Ectodermal cell (in vitro differentiated cells): ENCODE results near the gene BCHE.

Experiments used
- H3K27ac ChIP-seq: 2 replicates; pipeline ENCODE4 v1.7.0; 2013; ENCODE audit warnings: mild to moderate bottlenecking, low read depth, low read length; ENCODE audit not compliant: insufficient read depth, poor library complexity, severe bottlenecking
- H3K27me3 ChIP-seq: 2 replicates; pipeline ENCODE4 v1.7.0; 2013; ENCODE audit warnings: mild to moderate bottlenecking, low read length; ENCODE audit not compliant: insufficient read depth, control insufficient read depth, poor library complexity, severe bottlenecking
- H3K36me3 ChIP-seq: one replicate; pipeline ENCODE4 v1.7.0; 2013; ENCODE audit warnings: low read length; ENCODE audit not compliant: control insufficient read depth, insufficient read depth
- H3K4me1 ChIP-seq: one replicate; pipeline ENCODE4 v1.7.0; 2013; ENCODE audit warnings: low read length; ENCODE audit not compliant: control insufficient read depth, insufficient read depth
- H3K4me3 ChIP-seq: 2 replicates; pipeline ENCODE4 v1.7.0; 2013; ENCODE audit warnings: low read depth, low read length, control low read depth; ENCODE audit not compliant: insufficient read depth
- H3K9me3 ChIP-seq: 2 replicates; pipeline ENCODE4 v1.7.0; 2013; ENCODE audit warnings: mild to moderate bottlenecking, low read length, moderate library complexity; ENCODE audit not compliant: control insufficient read depth
- WGBS, 2 experiments: methylation state at CpG; one replicate each; pipeline ENCODE4 v1.1.7; 2013; ENCODE audit warnings: missing lambda C conversion rate in 2 of 2; 5-methylcytosine and 5-hydroxymethylcytosine counted together

Gene BCHE

DNA sequence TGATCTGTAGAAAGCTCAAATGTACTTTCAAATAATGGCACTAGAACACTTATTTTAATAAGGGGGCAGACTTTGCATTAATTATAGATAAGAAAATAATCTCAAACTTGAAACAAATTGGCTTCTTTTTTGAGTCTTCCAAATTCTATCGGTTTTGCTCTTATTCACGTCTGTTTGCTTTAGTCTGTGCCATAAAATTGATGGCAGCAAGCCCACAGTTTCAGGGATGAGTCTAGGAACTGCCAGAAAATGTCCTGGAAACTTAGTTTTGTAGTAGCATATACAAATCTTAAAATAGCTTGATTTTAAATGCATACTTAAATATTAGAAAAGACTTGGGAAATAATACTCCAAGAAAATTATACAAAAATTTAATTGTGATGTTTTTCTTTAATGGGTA lies 39.7 kb downstream of the BCHE start:
- Histone ChIP-seq H3K36me3 (no peaks in the 10 kb centered on the region), H3K4me3 (no peak overlapping the region), H3K9me3 (no peaks in the 10 kb centered on the region), H3K4me1 (no peaks in the 10 kb centered on the region), H3K27ac (no peak overlapping the region), H3K27me3 (no peaks in the 10 kb centered on the region)
- 97 to 98% methylated on average over 2 of the region's 2 CpGs for whole genome bisulfite sequencing, 2 experiments

DNA sequence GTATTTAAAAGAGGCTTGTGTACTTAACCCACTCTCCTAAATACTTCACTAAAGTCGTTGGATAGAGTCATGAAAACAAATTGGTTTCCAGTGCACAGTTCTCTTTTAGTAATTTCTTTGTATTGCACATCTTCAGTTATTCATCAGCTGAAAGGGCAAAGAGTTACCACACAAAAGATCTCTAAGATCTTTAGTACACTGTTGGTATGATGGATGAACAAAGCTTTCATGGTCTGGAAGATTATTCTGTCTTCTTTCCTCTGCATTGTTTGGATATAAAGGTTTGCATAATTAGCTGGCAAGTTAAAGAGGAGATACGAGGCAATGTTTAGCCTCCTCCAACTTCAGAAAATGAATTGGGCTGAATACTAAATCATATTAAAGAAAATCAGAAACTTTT lies 40.5 kb downstream of the BCHE start:
- Histone ChIP-seq H3K4me3 (no peak overlapping the region), H3K27me3 (no peaks in the 10 kb centered on the region), H3K27ac (no peak overlapping the region), H3K36me3 (no peaks in the 10 kb centered on the region), H3K4me1 (no peaks in the 10 kb centered on the region), H3K9me3 (no peaks in the 10 kb centered on the region)
- WGBS, 2 experiments = 67 to 77% methylated on average over 2 of the region's 2 CpGs

DNA sequence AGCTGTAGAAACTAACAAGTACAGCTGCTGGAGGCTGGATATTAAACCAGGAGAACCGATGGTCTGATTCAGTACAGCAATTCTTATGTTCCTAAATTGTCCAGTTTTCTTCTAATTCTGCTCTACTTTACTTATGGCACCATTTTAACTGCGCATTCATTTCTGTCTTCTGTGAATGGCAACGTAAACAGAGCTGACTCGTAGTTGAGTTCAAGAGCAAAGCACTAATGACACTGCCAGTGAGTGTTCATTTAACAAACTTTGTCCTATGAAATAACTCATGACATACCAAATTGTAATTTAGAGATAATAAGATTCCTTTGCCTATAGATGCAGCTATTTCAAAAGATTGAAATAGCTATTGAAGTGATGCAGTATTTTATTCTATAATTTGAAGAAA lies 48.7 kb downstream of the BCHE start:
- Histone ChIP-seq H3K27ac (no peak overlapping the region), H3K4me3 (no peak overlapping the region), H3K9me3 (no peaks in the 10 kb centered on the region), H3K27me3 (no peaks in the 10 kb centered on the region), H3K36me3 (no peaks in the 10 kb centered on the region), H3K4me1 (no peaks in the 10 kb centered on the region)
- WGBS, 2 experiments = 85 to 95% methylated on average over 4 of the region's 4 CpGs

DNA sequence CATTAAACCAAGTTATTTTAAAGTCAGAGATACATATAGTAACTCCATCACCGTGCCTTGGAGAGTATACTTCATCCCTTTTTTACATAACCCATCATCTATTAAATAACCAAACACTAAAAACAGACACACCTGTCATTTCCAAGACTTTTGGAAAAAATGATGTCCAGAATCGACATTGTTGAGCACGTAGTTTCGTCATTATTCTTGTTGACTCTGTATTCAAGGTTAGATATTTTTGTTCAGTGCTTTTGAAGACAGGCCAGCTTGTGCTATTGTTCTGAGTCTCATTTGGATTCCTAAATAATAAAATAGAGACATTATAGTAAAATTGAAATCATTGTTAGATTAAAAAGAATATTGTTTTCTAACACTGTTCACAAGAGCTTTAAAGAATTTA lies 51.2 kb downstream of the BCHE start:
- WGBS, 2 experiments = 97% methylated on average over 4 of the region's 4 CpGs
- H3K9me3 ChIP-seq = no peaks in the 10 kb centered on the region
- H3K27me3 ChIP-seq = no peaks in the 10 kb centered on the region

GRCh38 chr3:165784337-165784736 lies 52.9 kb downstream of the BCHE start:
- no peaks in the 10 kb centered on the region for H3K9me3 ChIP-seq
- WGBS, 2 experiments = 98 to 100% methylated on average over 1 of the region's 3 CpGs

More for the DNA sequence above, 51.2 kb downstream of the BCHE start:
- H3K36me3 ChIP-seq = no peaks in the 10 kb centered on the region
- no peak overlapping the region for H3K27ac ChIP-seq
- no peaks in the 10 kb centered on the region for H3K4me1 ChIP-seq
- H3K4me3 ChIP-seq = no peak overlapping the region

DNA sequence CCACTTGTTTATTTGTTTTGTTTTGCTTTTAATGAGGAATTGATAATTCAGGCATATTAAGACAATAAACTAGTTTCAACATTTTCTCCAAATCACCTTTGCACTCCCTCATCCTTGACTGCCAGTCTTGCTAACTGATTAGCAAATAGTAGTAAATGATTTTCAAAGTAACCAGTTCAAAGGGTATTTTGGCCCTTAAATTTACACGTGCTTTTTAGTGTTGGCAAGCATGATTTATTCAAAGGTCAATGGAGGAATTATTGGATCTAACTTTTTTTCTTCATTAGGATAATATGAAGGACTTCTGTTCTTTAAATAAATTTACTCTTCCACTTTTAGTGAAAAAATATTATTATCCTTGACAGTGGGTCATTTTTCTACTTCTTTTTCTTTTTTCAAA lies 53.8 kb downstream of the BCHE start:
- Histone ChIP-seq H3K27me3 (no peaks in the 10 kb centered on the region), H3K27ac (no peak overlapping the region), H3K9me3 (no peaks in the 10 kb centered on the region), H3K4me3 (no peak overlapping the region), H3K4me1 (no peaks in the 10 kb centered on the region), H3K36me3 (no peaks in the 10 kb centered on the region)
- 70 to 100% methylated on average over 1 of the region's 1 CpG for WGBS, 2 experiments

More at GRCh38 chr3:165784337-165784736, 52.9 kb downstream of the BCHE start:
- no peaks in the 10 kb centered on the region for H3K27me3 ChIP-seq
- H3K4me1 ChIP-seq = no peaks in the 10 kb centered on the region
- no peak overlapping the region for H3K27ac ChIP-seq
- H3K36me3 ChIP-seq = no peaks in the 10 kb centered on the region
- no peak overlapping the region for H3K4me3 ChIP-seq

GRCh38 chr3:165778891-165779290 lies 58.3 kb downstream of the BCHE start:
- H3K36me3 ChIP-seq = no peaks in the 10 kb centered on the region
- H3K4me3 ChIP-seq = no peak overlapping the region
- no peaks in the 10 kb centered on the region for H3K27me3 ChIP-seq
- no peaks in the 10 kb centered on the region for H3K4me1 ChIP-seq
- H3K9me3 ChIP-seq = no peaks in the 10 kb centered on the region
- no peak overlapping the region for H3K27ac ChIP-seq
- WGBS, 2 experiments = 83 to 100% methylated on average over 1 to 2 of the region's 2 CpGs

DNA sequence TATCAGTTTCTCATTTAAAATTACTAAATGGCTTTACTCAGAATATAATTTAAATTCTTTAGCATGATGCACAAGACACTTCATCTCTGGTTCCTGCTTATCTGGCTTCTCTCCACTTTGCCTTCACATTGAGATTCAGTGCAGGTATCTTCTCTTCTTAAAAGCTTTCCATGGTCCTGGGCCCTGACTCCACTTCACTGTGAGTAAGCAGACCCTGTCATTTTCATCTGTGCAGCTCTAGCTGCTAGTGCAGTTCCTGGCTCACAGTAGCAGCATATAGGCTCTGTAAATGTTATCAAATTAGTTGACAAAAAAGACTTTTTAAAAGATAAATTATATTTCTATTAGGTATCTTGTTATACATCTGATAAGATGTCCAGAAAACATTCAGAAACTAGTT lies 58.8 kb downstream of the BCHE start:
- Histone ChIP-seq H3K9me3 (no peaks in the 10 kb centered on the region), H3K27me3 (no peaks in the 10 kb centered on the region), H3K27ac (no peak overlapping the region), H3K4me1 (no peaks in the 10 kb centered on the region), H3K4me3 (no peak overlapping the region), H3K36me3 (no peaks in the 10 kb centered on the region)

DNA sequence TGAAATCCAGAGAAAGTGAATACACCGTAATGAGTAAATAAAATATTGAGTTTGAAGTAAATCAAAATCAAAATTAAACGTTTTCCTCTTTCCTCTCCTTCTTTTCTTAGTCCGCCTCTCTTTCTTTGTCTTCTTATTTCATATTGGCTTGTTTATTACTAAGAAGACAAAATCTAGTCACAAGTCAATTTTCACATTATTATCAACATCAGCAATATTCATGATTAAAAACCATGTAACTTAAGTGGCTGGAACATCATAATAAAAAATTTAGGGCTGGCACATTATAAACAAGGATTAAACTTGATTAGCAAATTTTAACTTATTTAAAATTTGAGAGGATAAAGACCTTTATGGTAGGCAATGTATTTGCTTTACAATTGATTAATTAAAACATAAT lies 61.4 kb downstream of the BCHE start:
- no peak overlapping the region for H3K27ac ChIP-seq
- no peaks in the 10 kb centered on the region for H3K4me1 ChIP-seq
- no peaks in the 10 kb centered on the region for H3K9me3 ChIP-seq
- WGBS, 2 experiments = 50% methylated on average over 2 of the region's 3 CpGs; no CpG with 5 or more reads in 1 of the 2 experiments
- no peak overlapping the region for H3K4me3 ChIP-seq
- no peaks in the 10 kb centered on the region for H3K36me3 ChIP-seq
- no peaks in the 10 kb centered on the region for H3K27me3 ChIP-seq

DNA sequence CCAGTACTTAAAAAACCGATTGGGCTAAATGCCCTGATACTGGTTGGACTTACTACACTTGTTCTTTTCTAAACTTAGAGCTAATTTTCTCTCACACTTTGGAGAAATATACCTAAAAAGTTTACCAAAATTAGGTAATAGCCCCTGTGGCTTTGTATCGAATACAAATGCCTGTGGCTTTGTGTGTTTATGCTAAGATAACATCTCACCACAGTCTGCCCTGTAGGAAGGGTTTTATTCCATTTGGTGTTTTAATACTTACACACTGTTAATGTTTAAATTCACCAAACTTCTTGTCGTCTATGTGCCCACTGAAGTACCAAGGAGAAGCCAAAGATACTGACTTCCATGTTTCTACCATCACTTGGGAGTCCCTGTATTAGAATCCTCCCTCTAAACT lies 66.4 kb downstream of the BCHE start:
- H3K27me3 ChIP-seq = no peaks in the 10 kb centered on the region
- H3K36me3 ChIP-seq = no peaks in the 10 kb centered on the region
- H3K27ac ChIP-seq = no peak overlapping the region
- 91 to 96% methylated on average over 2 to 3 of the region's 3 CpGs for WGBS, 2 experiments
- H3K4me3 ChIP-seq = no peak overlapping the region
- H3K9me3 ChIP-seq = no peaks in the 10 kb centered on the region
- no peaks in the 10 kb centered on the region for H3K4me1 ChIP-seq

DNA sequence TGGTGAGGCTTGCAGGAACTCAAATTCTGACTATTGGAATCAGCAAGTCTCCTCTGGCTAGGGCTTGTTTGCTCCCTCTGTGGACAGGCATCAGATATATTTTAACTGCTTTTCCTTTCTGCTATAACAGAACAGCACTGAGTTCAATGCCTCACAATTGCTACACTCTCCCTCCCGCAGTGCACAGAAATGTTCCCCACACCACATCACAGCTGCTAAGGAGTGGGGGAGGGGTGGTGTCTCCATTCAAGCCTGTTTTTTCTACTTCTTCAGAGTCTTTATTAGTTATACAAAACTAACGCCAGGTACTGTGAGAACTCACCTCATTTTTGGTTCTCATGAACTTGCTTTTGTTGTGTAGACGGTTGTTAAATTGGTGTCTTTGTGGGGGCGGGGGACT lies 68.5 kb downstream of the BCHE start:
- Histone ChIP-seq H3K27ac (no peak overlapping the region), H3K9me3 (no peaks in the 10 kb centered on the region), H3K4me1 (no peaks in the 10 kb centered on the region), H3K27me3 (no peaks in the 10 kb centered on the region), H3K36me3 (no peaks in the 10 kb centered on the region), H3K4me3 (no peak overlapping the region)
- WGBS, 2 experiments = 88 to 92% methylated on average over 3 of the region's 4 CpGs
